Subcutaneous adipose tissue (tissue), 4 donors: ENCODE measurements around the gene CEP126. TPM values are rescaled to one million over a fixed set of nuclear protein-coding genes. Genes with fewer than 3 reads are reported as not detected.

Source experiments
- CTCF ChIP-seq: fragments of 450-650 bp; IDR thresholded peaks from one replicate; pipeline ENCODE4 v1.5.1; 2016; ENCODE audit warnings: low read depth, mild to moderate bottlenecking, control low read depth, antibody characterized with exemption, moderate library complexity
- total RNA-seq, 4 donors: library from RNA; depleted of rRNA; stranded (reverse); fragments of >200 nt; gene quantifications; one replicate each; pipeline ENCODE4 v1.1.0, GENCODE V29; 2016

The CEP126 gene
- total RNA-seq, 4 donors from 2014 or later = 8.7 to 20.7 (median 15.6) TPM

DNA sequence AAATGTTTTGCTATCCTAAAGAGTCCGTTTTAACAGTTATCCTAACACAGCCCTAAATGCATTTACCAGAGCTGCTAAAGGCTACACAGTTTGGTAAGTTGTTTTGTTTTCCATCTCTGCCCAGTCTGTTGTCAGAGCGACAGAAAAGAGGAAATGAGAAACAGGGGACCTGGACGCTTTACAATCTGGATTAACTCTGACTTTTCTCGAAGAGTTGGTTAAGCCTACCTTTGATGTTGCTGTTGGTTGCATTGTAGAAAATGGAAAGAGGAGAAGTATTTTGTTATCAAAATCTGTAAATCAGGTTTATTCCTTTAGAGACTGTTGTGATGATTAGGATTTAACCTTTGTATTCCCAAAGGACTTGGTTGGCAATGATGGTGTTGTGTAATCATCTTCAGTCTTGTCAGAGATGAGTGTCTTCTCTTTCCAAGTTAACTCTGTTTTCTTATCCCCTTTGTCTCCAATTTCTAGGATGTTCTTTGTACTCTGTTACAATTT, 1.0 kb downstream of the CEP126 start:
- no peak for TF ChIP-seq CTCF

DNA sequence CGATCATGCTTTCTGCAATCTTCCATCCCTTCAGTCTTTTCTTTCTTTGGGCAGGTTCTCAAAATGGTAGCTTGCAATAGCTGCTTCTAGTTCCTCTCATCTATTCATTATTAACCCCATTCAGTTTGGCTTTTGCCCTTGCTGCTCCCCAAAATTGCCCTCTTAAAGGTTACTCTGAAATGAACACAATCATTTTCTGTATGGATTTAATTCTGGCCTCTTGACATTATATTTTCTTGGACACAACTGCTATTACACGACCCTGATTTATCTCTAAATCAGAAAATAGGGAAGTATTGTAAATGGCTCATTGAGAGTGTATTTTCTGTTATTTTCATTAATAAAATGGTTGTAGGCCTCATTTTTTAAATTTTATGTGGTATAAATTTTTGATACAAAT, 1.6 kb downstream of the CEP126 start, which contains the start of gene ANGPTL5:
Gene ANGPTL5, minus strand, starts transcription at position 101 of the 400 bp plus-strand sequence. CDS start 8,613 bp downstream, outside the sequence.
- TF ChIP-seq CTCF = no peak

GRCh38 chr11:101917226-101917625, 2.4 kb downstream of the CEP126 start:
- no peak for TF ChIP-seq CTCF

GRCh38 chr11:101920992-101921391, 6.2 kb downstream of the CEP126 start:
- no peak for TF ChIP-seq CTCF

GRCh38 chr11:101923554-101923953, 8.7 kb downstream of the CEP126 start:
- TF ChIP-seq CTCF = no peak

DNA sequence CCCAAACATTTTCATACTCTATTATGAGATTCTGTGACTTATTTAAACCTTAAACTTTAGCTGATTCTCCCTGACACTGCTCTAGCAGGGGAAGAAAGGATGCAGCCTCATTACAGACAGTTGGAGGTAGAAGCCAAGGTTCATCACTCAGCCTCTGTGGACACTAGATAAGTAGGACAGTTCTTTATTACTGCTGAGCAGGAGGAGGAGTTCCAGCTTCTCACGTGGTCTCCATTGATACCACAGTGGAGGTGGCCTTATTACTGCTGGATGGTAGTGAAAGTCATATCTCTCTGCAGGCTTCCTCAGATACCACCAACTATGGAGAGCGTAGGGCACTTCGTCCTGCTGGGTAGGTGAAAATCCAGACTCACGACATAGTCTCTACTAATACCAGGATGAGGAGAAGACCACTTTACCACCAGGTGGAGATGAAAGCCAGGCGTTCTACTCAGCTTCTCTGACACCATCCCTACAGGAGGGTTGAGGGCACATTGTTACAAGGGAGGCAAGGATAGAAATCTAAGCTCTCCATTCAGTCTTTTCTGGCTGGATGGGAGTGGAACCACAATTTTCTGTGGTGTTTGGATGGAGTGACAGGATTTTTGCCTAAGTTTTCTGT, 14.6 kb downstream of the CEP126 start:
- no peak for TF ChIP-seq CTCF

- no peak for TF ChIP-seq CTCF
These were observed 16.9 kb downstream of the CEP126 start for GRCh38 chr11:101931692-101932091.
